Fibroblast of lung (primary cell): Measurements from ENCODE around the gene EHMT1. TPM values are rescaled to one million over a fixed set of nuclear protein-coding genes. Genes with fewer than 3 reads are reported as not detected.

ENCODE experiments used
- DNase-seq, 2 donors: peaks; one replicate each; pipeline versions ENCODE4 v3.0.0 to v3.0.0-alpha.2; 2010; ENCODE audit warnings: low read depth in 2 of 2
- H2AFZ ChIP-seq: 2 replicates; pipeline ENCODE4 v1.5.1; 2012; ENCODE audit warnings: low read length, control low read depth, inconsistent platforms
- H3K27ac ChIP-seq: 2 replicates; pipeline ENCODE4 v1.5.1; 2011; ENCODE audit warnings: low read length, control low read depth; ENCODE audit not compliant: insufficient read depth
- H3K27me3 ChIP-seq: 2 replicates; pipeline ENCODE4 v1.5.1; 2011; ENCODE audit warnings: mild to moderate bottlenecking, low read length; ENCODE audit not compliant: control insufficient read depth, insufficient read depth
- H3K36me3 ChIP-seq: 2 replicates; pipeline ENCODE4 v1.5.1; 2011; ENCODE audit warnings: low read length; ENCODE audit not compliant: control insufficient read depth, insufficient read depth
- H3K4me1 ChIP-seq: 2 replicates; pipeline ENCODE4 v1.5.1; 2011; ENCODE audit warnings: low read length; ENCODE audit not compliant: control insufficient read depth, insufficient read depth; ENCODE audit errors: extremely low read depth
- H3K4me2 ChIP-seq: 2 replicates; pipeline ENCODE4 v1.5.1; 2011; ENCODE audit warnings: low read length, control low read depth; ENCODE audit not compliant: insufficient read depth; ENCODE audit errors: extremely low read depth
- H3K4me3 ChIP-seq, 4 experiments: fragments of 200-600 bp in 1 of 4; sonication (generic) in 1 of 4; replicated peaks in 1 of 4; 2 replicates each; pipeline ENCODE4 v1.5.1; 2011 to 2016; ENCODE audit warnings: low read length in 4 of 4, low read depth in 3 of 4, mild to moderate bottlenecking in 3 of 4, control low read depth in 2 of 4, inconsistent platforms in 1 of 4, mixed read lengths in 1 of 4; ENCODE audit not compliant: insufficient read depth in 1 of 4; ENCODE audit errors: control extremely low read depth in 1 of 4
- H3K79me2 ChIP-seq: 2 replicates; pipeline ENCODE4 v1.5.1; 2012; ENCODE audit warnings: mild to moderate bottlenecking, low read length, inconsistent platforms; ENCODE audit not compliant: control insufficient read depth, insufficient read depth
- H3K9ac ChIP-seq: 2 replicates; pipeline ENCODE4 v1.5.1; 2011; ENCODE audit warnings: mild to moderate bottlenecking, low read length, control low read depth; ENCODE audit not compliant: insufficient read depth
- H3K9me3 ChIP-seq: 2 replicates; pipeline ENCODE4 v1.5.1; 2012; ENCODE audit warnings: low read depth, low read length; ENCODE audit not compliant: control insufficient read depth, insufficient read depth
- H4K20me1 ChIP-seq: 2 replicates; pipeline ENCODE4 v1.5.1; 2011; ENCODE audit warnings: low read length; ENCODE audit not compliant: control insufficient read depth, insufficient read depth; ENCODE audit errors: extremely low read depth
- CTCF ChIP-seq, 2 donors: IDR thresholded peaks in 1 of 2; conservative IDR thresholded peaks in 1 of 2; 1 replicate in 1 of 2; 2 replicates in 1 of 2; pipeline ENCODE4 v1.5.1; 2011 to 2012; ENCODE audit warnings: low read length in 2 of 2, control low read depth in 1 of 2, inconsistent platforms in 1 of 2, low read depth in 1 of 2, mild to moderate bottlenecking in 1 of 2
- EZH2 ChIP-seq: IDR thresholded peaks from 2 replicates; pipeline ENCODE4 v1.5.1; 2012; ENCODE audit warnings: low read length, control low read depth, mild to moderate bottlenecking; ENCODE audit errors: missing control alignments
- polyA plus RNA-seq, 2 donors: library from polyadenylated mRNA; depleted of rRNA in 1 of 2; stranded (reverse) in 1 of 2; unstranded in 1 of 2; fragments of >200 nt; gene quantifications; 2 replicates each; pipeline ENCODE4 v1.2.1, GENCODE V29; 2011 to 2012; ENCODE audit warnings: missing spikeins in 1 of 2
- total RNA-seq: library from RNA; depleted of rRNA; stranded (reverse); fragments of >200 nt; gene quantifications from 2 replicates; pipeline ENCODE4 v1.2.1, GENCODE V29; 2014

EHMT1 gene
- total and polyA plus RNA-seq, 2 donors (not counting 1 experiment from before 2014, with no cell fraction given) = 22.4 to 48.6 TPM

GRCh38 chr9:137602661-137603060, 16.1 kb upstream of the EHMT1 start:
- TF ChIP-seq EZH2 (no peak), CTCF (conservative IDR thresholded peaks at IDR 0.05 in 1 of 2, IDR thresholded peaks at IDR 0.05 in 1 of 2; ENCODE audit: low read depth in 1 of 2, low read length in 2 of 2) (no peak)
- no peak for DNase-seq
- Histone ChIP-seq H3K4me1 (peaks cover 7% of the 10 kb centered on the region), H3K4me3 (no peak overlapping the region), H3K27me3 (peaks cover 4% of the 10 kb centered on the region), H3K79me2 (peaks cover 2% of the 10 kb centered on the region), H4K20me1 (no peaks in the 10 kb centered on the region), H3K36me3 (no peaks in the 10 kb centered on the region), H3K9ac (no peak overlapping the region), H3K4me2 (no peak overlapping the region), H3K27ac (no peak overlapping the region), H2AFZ (no peak overlapping the region), H3K9me3 (no peaks in the 10 kb centered on the region)

DNA sequence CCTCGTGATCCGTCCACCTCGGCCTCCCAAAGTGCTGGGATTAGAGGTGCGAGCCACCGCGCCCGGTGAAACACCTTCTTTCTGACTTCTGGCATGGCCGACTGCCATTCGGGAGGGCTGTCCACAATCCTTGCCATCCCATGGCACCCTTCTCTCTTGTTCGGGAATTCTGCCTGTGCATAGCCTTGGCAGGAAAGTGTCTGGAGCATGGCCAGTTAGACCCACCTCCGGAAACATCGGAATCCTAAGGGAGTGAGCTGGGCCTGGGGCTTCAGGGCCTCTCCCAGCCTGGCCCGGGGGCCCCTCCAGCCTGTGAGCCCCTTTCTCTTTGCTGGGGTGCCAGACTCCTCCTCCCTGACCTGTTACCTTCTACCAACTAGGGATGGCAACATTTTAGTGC, 14.9 kb upstream of the EHMT1 start:
- H3K36me3 ChIP-seq = no peaks in the 10 kb centered on the region
- H2AFZ ChIP-seq = no peak overlapping the region
- peaks cover 2% of the 10 kb centered on the region for H3K79me2 ChIP-seq
- H3K9ac ChIP-seq = no peak overlapping the region
- no peaks in the 10 kb centered on the region for H3K9me3 ChIP-seq
- no peak overlapping the region for H3K4me3 ChIP-seq
- no peak overlapping the region for H3K4me2 ChIP-seq
- peaks cover 4% of the 10 kb centered on the region for H3K27me3 ChIP-seq
- TF ChIP-seq EZH2 = no peak
- TF ChIP-seq CTCF (conservative IDR thresholded peaks at IDR 0.05 in 1 of 2, IDR thresholded peaks at IDR 0.05 in 1 of 2; ENCODE audit: low read depth in 1 of 2, low read length in 2 of 2) = no peak
- no peaks in the 10 kb centered on the region for H4K20me1 ChIP-seq
- peaks cover 7% of the 10 kb centered on the region for H3K4me1 ChIP-seq
- H3K27ac ChIP-seq = no peak overlapping the region
- no peak for DNase-seq

GRCh38 chr9:137604345-137605086, 14.3 kb upstream of the EHMT1 start:
- Histone ChIP-seq H3K4me2 (peak overlapping the region; percentile 13), H3K27ac (no peak overlapping the region), H4K20me1 (no peaks in the 10 kb centered on the region), H3K27me3 (peaks cover 4% of the 10 kb centered on the region), H2AFZ (no peak overlapping the region), H3K4me1 (peaks cover 7% of the 10 kb centered on the region), H3K36me3 (no peaks in the 10 kb centered on the region), H3K79me2 (peaks cover 2% of the 10 kb centered on the region), H3K9me3 (no peaks in the 10 kb centered on the region), H3K9ac (no peak overlapping the region), H3K4me3 (peak overlapping the region in 1 of 4 experiments; percentile 57)
- TF ChIP-seq CTCF (conservative IDR thresholded peaks at IDR 0.05 in 1 of 2, IDR thresholded peaks at IDR 0.05 in 1 of 2; ENCODE audit: low read depth in 1 of 2, low read length in 2 of 2) = no peak
- peak; percentile 29 for TF ChIP-seq EZH2
- no peak for DNase-seq
